Subcutaneous abdominal adipose tissue (tissue), 5 donors: ENCODE results near the gene LATS2.

Source experiments
- H3K27ac ChIP-seq: one replicate; pipeline ENCODE4 v1.7.0; 2013; ENCODE audit warnings: low read depth, mild to moderate bottlenecking, inconsistent platforms, low read length, moderate library complexity
- H3K27me3 ChIP-seq, 5 donors: one replicate each; pipeline ENCODE4 v1.7.0; 2013; ENCODE audit warnings: low read length in 5 of 5, inconsistent platforms in 1 of 5; ENCODE audit not compliant: control insufficient read depth in 5 of 5, insufficient read depth in 4 of 5
- H3K36me3 ChIP-seq, 5 donors: one replicate each; pipeline ENCODE4 v1.7.0; 2013; ENCODE audit warnings: low read length in 5 of 5; ENCODE audit not compliant: control insufficient read depth in 5 of 5, insufficient read depth in 5 of 5
- H3K4me1 ChIP-seq, 5 donors: one replicate each; pipeline ENCODE4 v1.7.0; 2013; ENCODE audit warnings: low read length in 5 of 5, mild to moderate bottlenecking in 3 of 5, moderate library complexity in 1 of 5; ENCODE audit not compliant: control insufficient read depth in 5 of 5, insufficient read depth in 5 of 5
- H3K4me3 ChIP-seq, 5 donors: one replicate each; pipeline ENCODE4 v1.7.0; 2013; ENCODE audit warnings: low read length in 5 of 5, low read depth in 1 of 5
- H3K9ac ChIP-seq, 5 donors: one replicate each; pipeline ENCODE4 v1.7.0; 2013; ENCODE audit warnings: low read length in 5 of 5, mild to moderate bottlenecking in 4 of 5, moderate library complexity in 3 of 5
- H3K9me3 ChIP-seq, 5 donors: one replicate each; pipeline ENCODE4 v1.7.0; 2013; ENCODE audit warnings: low read length in 5 of 5; ENCODE audit not compliant: control insufficient read depth in 5 of 5
- donor health status: healthy.
- donor health status: healthy.
- donor health status: healthy.
- donor health status: healthy.
- donor health status: healthy.

Gene LATS2

DNA sequence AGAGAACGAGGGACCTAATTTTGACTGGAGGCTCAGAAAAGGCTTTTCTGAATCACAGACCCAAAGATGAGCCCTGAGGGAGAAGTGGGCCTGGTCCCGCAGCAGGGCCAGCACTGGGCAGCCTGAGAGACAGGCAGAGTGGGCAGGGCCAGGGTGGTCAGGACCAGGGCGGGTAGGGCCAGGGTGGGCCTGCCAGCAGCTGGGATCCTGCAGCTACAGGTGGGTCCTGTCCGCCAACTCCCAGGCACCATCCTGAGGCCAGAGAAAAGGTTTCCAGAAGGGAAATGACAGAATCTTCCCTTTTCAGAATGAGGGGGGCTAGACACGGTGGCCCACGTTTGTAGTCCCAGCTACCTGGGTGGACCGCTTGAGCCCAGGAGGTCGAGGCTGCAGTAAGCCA lies 23.7 kb downstream of the LATS2 start:
- no peaks in the 10 kb centered on the region for H3K9me3 ChIP-seq
- no peak overlapping the region for H3K4me3 ChIP-seq
- no peaks in the 10 kb centered on the region for H3K27me3 ChIP-seq
- H3K36me3 ChIP-seq, result peaks cover 0 to 8% (median 4%) of the 10 kb centered on the region in 5 donors
- H3K9ac ChIP-seq, result no peak overlapping the region
- no peak overlapping the region for H3K27ac ChIP-seq
- H3K4me1 ChIP-seq, result peaks cover 12 to 73% (median 55%) of the 10 kb centered on the region in 5 donors

DNA sequence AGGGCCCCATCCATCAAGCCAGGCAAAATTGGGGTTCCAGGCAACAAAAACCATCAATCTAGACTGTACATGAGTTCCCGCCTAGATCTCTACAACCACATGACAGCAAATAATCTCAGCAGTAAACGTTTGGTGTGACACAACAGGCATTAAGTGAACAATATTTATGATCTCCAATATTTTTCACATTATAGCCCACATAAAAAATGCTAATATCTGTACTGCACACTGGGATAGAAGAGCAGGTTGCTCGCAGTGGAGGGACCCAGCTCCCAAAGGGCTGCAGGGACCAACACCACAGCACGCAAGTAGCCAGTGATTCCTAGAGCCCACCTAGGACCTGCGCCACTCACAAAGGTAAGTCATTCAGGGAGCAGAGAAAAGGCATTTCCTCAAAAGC lies 25.9 kb downstream of the LATS2 start:
- peaks cover 10 to 75% (median 48%) of the 10 kb centered on the region in 5 donors for H3K4me1 ChIP-seq
- no peak overlapping the region for H3K4me3 ChIP-seq
- no peaks in the 10 kb centered on the region for H3K9me3 ChIP-seq
- no peak overlapping the region for H3K9ac ChIP-seq
- no peaks in the 10 kb centered on the region for H3K27me3 ChIP-seq
- H3K27ac ChIP-seq, result no peak overlapping the region
- peaks cover 0 to 6% (median 0%) of the 10 kb centered on the region in 5 donors for H3K36me3 ChIP-seq

DNA sequence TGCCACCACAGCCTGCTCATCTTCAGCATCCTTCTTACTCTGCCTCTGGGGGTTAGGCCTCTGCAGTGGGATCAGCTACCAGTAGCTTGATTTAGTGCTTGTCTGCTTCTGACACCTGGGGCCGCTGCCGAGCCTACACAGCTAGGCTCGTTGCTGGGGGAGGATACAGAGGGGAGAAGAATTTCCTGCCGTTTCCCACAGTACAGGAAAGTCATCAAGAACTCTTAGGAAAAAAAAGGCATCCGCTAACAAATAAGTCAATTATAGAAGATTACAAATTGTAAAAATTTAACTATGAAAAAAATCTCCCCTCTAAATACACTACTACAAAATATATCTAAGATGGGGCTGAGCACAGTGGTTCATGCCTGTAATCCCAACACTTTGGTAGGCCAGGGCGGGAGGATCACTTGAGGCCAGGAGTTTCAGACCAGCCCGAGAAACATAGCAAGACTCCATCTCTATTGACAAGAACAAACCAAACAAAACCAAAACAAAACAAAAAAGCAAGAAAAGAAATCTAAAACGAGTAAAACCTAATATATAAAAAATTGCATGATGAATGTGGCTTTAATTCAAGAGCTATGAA lies 26.7 kb downstream of the LATS2 start:
- Histone ChIP-seq H3K9me3 (no peaks in the 10 kb centered on the region), H3K9ac (peak overlapping the region in 1 of 5 donors; percentile 11), H3K36me3 (peaks cover 0 to 6% (median 0%) of the 10 kb centered on the region in 5 donors), H3K27ac (peak overlapping the region; percentile 78), H3K4me1 (peaks cover 10 to 67% (median 40%) of the 10 kb centered on the region in 5 donors), H3K27me3 (no peaks in the 10 kb centered on the region), H3K4me3 (peak overlapping the region in 1 of 5 donors; percentile 7)

- Histone ChIP-seq H3K27me3 (no peaks in the 10 kb centered on the region), H3K9me3 (no peaks in the 10 kb centered on the region), H3K4me3 (peak overlapping the region in 1 of 5 donors; percentile 7), H3K36me3 (peaks cover 0 to 6% (median 0%) of the 10 kb centered on the region in 5 donors), H3K4me1 (peaks cover 10 to 60% (median 33%) of the 10 kb centered on the region in 5 donors), H3K27ac (peak overlapping the region; percentile 78), H3K9ac (peak overlapping the region in 2 of 5 donors; percentile 11 to 28)
Observed at GRCh38 chr13:21033856-21034602, 27.4 kb downstream of the LATS2 start.

GRCh38 chr13:21033212-21033840 lies 28.1 kb downstream of the LATS2 start:
- Histone ChIP-seq H3K4me1 (peaks cover 10 to 53% (median 33%) of the 10 kb centered on the region in 5 donors), H3K27ac (peak overlapping the region; percentile 78), H3K36me3 (peaks cover 0 to 6% (median 0%) of the 10 kb centered on the region in 5 donors), H3K27me3 (no peaks in the 10 kb centered on the region), H3K9ac (peak overlapping the region; percentile 21 to 63 (median 35)), H3K9me3 (no peaks in the 10 kb centered on the region), H3K4me3 (peak overlapping the region in 2 of 5 donors; percentile 9 to 26)

GRCh38 chr13:21032656-21033055 lies 28.7 kb downstream of the LATS2 start:
- Histone ChIP-seq H3K27me3 (no peaks in the 10 kb centered on the region), H3K9ac (peak overlapping the region in 4 of 5 donors; percentile 21 to 63 (median 46)), H3K27ac (peak overlapping the region; percentile 78), H3K9me3 (no peaks in the 10 kb centered on the region), H3K4me1 (peaks cover 10 to 47% (median 33%) of the 10 kb centered on the region in 5 donors), H3K4me3 (no peak overlapping the region), H3K36me3 (peaks cover 0 to 3% (median 0%) of the 10 kb centered on the region in 5 donors)

DNA sequence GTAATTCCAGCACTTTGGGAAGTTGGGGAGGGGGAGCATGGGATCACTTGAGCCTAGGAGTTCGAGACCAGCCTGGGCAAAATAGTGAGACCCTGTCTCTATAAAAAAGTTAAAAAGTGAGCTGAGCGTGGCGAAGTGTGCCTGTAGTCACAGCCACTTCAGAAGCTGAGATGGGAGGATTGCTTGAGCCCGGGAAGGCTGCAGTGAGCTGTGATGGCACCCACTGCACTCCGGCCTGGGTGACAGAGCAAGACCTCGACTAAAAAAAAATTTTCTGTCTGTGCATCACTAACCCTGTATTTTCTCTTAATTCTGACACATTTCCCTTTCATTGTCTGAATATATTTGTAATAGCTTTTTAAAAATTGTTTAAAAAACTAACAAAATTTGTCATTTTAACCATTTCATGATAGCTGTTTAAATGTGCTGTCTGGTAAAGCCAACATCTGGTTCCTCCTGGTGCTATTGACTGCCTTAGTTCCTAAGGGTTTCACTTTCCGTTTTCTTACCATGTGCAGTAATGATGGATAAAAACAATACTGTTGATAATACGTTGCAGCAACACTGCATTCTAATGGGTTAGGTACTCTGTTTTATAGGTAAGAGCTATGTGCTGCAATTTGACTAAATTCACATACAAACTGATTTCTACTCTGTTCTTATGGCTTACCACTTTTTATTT lies 29.7 kb downstream of the LATS2 start:
- Histone ChIP-seq H3K9ac (no peak overlapping the region), H3K4me3 (no peak overlapping the region), H3K36me3 (no peaks in the 10 kb centered on the region), H3K27ac (peak overlapping the region; percentile 16), H3K4me1 (peaks cover 10 to 46% (median 33%) of the 10 kb centered on the region in 5 donors), H3K27me3 (no peaks in the 10 kb centered on the region), H3K9me3 (no peaks in the 10 kb centered on the region)

DNA sequence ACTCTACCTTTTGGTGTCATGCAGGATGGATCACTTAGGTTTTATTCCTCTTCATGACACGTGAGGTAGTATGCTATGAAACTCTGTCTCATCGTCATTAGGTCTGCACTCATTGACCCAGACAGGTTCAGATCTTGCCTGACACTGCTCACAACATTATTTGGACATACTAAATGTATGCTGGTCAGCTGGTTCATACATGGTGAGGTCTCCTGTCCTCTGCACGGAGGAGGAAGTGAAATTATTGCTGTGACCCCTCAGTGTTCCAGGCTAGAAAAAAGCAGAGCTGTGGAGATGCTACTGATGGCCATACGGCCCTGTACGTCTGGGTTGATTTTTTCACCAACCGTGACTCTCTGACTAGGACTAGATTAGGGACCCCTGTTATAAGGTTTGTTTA lies 35.8 kb downstream of the LATS2 start:
- Histone ChIP-seq H3K4me3 (no peak overlapping the region), H3K27ac (no peak overlapping the region), H3K36me3 (peaks cover 0 to 3% (median 0%) of the 10 kb centered on the region in 5 donors)

DNA sequence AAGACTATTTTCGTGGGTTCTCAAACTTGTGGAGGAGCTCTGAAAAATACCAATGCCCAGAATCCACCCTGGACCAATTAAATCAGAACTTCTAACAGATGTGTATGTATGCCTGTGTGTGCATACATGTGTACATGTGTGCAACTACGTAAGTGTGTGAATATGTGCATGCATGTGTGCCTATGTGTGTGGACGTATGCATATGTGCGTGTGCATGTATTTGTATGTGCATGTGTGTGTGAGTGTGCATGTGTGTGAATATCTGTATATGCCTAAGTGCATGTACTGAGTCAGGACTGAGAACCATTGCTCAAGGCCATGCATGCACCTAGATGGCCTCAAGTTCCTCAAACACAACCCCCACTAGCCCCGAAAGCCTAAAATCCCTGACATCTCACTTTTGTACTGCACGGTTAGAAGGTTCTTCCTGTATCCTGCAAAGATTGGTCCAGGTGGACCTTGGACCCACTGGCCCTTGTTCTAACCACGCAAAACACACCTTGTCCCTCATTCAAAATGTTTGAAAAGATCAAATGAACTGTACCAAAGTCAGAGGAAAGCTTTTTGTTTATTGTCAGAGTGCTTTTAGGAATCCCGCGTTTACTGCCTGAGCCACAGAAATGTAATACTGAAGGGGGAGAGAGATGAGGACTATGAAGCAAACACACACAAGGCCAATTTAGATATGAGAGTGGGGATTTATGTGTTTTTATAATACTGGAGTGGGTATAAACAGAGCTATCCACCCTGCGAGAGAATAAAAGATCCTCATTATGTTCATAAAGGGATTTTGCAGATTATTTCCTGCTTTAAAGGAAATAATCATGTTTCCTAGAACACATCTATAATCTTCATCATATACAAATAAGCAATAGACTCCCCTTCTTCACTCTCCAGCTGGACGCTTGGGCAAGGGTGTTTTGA lies 39.1 kb downstream of the LATS2 start:
- peaks cover 0 to 5% (median 0%) of the 10 kb centered on the region in 5 donors for H3K36me3 ChIP-seq
- no peak overlapping the region for H3K9ac ChIP-seq
- peaks cover under 1 to 29% (median 10%) of the 10 kb centered on the region in 5 donors for H3K4me1 ChIP-seq
- no peak overlapping the region for H3K4me3 ChIP-seq
- no peak overlapping the region for H3K27ac ChIP-seq
- H3K27me3 ChIP-seq, result no peaks in the 10 kb centered on the region
- H3K9me3 ChIP-seq, result no peaks in the 10 kb centered on the region

More for the DNA sequence above, 35.8 kb downstream of the LATS2 start:
- no peaks in the 10 kb centered on the region for H3K27me3 ChIP-seq
- no peaks in the 10 kb centered on the region for H3K9me3 ChIP-seq
- H3K9ac ChIP-seq, result no peak overlapping the region
- H3K4me1 ChIP-seq, result peaks cover 0 to 20% (median 3%) of the 10 kb centered on the region in 5 donors
